ENCODE data around the gene APP.
"Not testable (repeated sequence)": the region's sequence is repeated elsewhere in the genome, so short reads cannot be mapped to it uniquely, and the experiment has no call there.

APP gene

GRCh38 chr21:26028183-26028582, 142.4 kb downstream of the APP start:
- H3K27ac ChIP-seq = 0 out of 2 replicates have a peak overlapping the region, but pooled peaks have one; percentile 50
- TF ChIP-seq CTCF (conservative IDR thresholded peaks at IDR 0.05) = no peak

GRCh38 chr21:26027696-26028095, 142.9 kb downstream of the APP start:
- TF ChIP-seq CTCF (conservative IDR thresholded peaks at IDR 0.05) = no peak
- peak overlapping the region; percentile 50; the same call in 1 of the 2 replicates for H3K27ac ChIP-seq

GRCh38 chr21:26025536-26026512, 144.7 kb downstream of the APP start:
- no peak for TF ChIP-seq CTCF (conservative IDR thresholded peaks at IDR 0.05)
- H3K27ac ChIP-seq = peak overlapping the region; percentile 50

- not testable (repeated sequence) for H3K27ac ChIP-seq
Observed at GRCh38 chr21:26023406-26023805, 147.2 kb downstream of the APP start.

- not testable (repeated sequence) for H3K27ac ChIP-seq
Observed at GRCh38 chr21:26022598-26023337, 147.8 kb downstream of the APP start.

GRCh38 chr21:26020510-26020909, 150.1 kb downstream of the APP start:
- no peak overlapping the region for H3K27ac ChIP-seq
- TF ChIP-seq CTCF (conservative IDR thresholded peaks at IDR 0.05) = no peak

GRCh38 chr21:26020081-26020480, 150.5 kb downstream of the APP start:
- TF ChIP-seq CTCF (conservative IDR thresholded peaks at IDR 0.05) = no peak
- H3K27ac ChIP-seq = no peak overlapping the region

GRCh38 chr21:26019236-26019635, 151.3 kb downstream of the APP start:
- H3K27ac ChIP-seq = no peak overlapping the region
- no peak for TF ChIP-seq CTCF (conservative IDR thresholded peaks at IDR 0.05)

Data from VCaP (cell line).